Activated CD4-positive, CD25-positive, alpha-beta regulatory T cell treated with anti-CD3 and anti-CD28 coated beads, Interleukin-2, amount 50 U/mL, for 72 hours (primary cell): ENCODE data around the gene SIDT2.
"Not testable (repeated sequence)": the region's sequence is repeated elsewhere in the genome, so short reads cannot be mapped to it uniquely, and the experiment has no call there.

ENCODE experiments used
- DNase-seq: peaks from one replicate; pipeline ENCODE4 v3.0.0; 2021

The SIDT2 gene

DNA sequence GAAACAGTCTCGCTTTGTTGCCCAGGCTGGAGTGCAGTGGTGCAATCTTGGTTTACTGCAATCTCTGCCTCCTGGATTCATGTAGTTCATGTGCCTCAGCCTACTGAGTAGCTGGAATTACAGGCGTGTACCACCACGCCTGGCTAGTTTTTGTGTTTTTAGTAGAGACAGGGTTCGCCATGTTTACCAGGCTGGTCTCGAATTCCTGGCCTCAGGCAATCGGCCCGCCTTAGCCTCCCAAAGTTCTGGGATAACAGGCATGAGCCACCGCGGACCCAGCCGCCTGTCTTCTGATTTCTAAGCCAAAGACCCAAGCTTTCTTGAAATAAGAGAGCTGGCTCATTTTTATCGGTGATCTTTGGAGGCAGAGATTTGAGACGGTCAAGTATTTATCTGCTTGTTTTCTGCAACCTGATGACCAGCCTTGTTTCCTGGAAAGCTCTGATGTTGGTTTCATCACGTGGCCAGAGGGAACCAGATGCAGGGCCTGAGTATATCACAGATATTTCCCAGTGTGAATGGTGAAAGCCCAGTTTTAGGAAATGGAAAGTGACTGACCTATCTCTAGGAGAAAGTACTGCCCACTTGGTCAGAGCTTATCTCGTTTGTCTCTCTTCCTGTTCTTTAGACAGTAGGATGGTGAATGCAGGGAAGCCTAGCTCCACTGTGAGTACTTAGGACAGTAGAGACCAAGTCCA, 5.7 kb upstream of the SIDT2 start:
- DNase-seq = no peak

- no peak for DNase-seq
Observed at GRCh38 chr11:117175104-117175503, 3.4 kb upstream of the SIDT2 start.

- no peak for DNase-seq
Observed at GRCh38 chr11:117175781-117176180, 2.8 kb upstream of the SIDT2 start.

- DNase-seq = no peak
Observed at GRCh38 chr11:117176186-117176585, 2.4 kb upstream of the SIDT2 start.

- DNase-seq = no peak
Observed at GRCh38 chr11:117177534-117178209, 871 bp upstream of the SIDT2 start.

DNA sequence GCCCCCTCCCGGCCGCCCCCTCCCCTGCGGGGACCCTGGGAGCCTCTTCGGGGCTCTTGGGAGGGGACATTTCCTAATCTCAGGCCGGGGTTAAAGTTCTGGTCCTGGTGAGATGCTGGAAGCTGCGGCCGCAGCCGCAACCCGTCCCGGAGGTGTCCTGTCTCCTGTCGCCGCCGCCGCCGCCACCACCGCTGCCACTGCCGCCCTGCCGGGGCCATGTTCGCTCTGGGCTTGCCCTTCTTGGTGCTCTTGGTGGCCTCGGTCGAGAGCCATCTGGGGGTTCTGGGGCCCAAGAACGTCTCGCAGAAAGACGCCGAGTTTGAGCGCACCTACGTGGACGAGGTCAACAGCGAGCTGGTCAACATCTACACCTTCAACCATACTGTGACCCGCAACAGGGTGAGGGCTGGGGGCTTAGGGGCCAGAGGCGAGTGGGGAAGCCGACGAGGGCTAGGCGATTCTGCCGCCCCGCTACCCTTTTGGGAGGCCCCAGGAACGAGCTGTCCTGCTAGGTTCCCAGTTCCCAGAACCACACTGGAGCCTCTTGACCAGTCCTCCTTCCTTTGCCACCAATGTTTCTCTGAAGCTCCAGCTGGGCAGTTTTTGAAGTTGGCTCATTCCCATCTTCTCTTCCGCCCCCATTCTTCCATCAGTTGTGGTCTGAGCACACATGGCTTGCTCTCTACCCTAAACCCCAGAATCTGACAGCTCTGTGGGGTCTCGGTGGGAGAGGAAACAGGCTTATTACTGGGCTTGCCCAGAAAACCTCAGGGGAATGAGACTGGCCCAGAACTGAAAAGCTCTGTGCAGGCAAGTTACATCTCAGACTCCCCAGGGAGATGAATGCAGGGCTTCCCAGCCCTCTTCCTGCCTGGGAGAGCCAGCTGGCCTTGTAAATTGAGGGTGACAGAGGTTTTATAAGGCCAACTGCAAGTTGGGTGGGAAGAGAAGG, 781 bp downstream of the SIDT2 start:
- peak; percentile 61 for DNase-seq

- no peak for DNase-seq
Observed at GRCh38 chr11:117180020-117180419, 1.5 kb downstream of the SIDT2 start.

- DNase-seq = peak; percentile 34
Observed at GRCh38 chr11:117180661-117181585, 2.4 kb downstream of the SIDT2 start.

DNA sequence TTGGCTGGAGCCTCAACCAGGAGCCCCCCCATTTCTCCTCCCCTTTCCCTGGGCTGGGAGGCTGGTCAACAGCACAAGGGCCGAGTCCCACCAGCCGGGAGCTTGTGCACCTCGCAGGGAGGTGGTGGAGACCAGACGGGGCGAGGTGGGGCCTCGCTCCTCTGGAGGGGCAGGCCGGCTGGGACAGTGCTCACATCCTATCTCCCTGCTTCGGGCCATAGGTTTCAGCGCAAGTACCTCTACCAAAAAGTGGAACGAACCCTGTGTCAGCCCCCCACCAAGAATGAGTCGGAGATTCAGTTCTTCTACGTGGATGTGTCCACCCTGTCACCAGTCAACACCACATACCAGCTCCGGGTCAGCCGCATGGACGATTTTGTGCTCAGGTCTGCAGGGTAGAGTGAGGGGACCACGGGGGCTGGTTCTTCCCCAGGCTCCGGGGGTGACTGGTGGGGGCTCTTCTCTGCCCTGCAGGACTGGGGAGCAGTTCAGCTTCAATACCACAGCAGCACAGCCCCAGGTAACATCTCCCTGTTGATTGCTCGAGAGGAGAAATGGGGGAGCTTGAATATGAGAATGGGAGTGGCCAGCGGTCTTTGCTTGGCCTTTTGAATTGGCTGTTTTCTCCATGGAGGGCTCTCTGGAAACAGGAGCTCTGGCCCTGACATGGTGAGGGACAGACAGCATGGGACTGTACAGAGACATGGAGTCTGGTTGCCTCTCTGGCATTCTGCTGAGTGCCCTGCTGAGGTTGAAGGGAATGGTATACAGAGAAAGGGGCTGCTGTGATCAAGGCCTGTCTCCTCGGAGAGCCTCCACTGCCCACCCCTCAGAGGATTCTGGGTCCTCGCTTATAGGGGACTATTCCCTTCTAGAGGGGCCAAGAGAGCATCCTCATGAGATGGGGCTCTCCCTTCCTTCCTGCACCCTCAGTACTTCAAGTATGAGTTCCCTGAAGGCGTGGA, 3.3 kb downstream of the SIDT2 start:
- DNase-seq = no peak

DNA sequence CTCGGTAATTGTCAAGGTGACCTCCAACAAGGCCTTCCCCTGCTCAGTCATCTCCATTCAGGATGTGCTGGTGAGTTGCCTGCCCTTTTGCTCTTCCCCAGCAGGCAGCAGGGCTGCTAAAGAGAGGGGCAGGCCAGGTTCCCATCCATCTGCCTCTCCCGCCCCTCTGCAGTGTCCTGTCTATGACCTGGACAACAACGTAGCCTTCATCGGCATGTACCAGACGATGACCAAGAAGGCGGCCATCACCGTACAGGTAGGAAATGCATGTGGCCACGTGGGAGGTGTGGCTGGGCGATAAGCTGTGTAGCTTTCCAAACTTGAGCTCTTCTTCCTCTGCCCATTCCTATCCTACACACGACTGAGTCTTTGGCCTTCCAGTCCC, 4.0 kb downstream of the SIDT2 start:
- no peak for DNase-seq

DNA sequence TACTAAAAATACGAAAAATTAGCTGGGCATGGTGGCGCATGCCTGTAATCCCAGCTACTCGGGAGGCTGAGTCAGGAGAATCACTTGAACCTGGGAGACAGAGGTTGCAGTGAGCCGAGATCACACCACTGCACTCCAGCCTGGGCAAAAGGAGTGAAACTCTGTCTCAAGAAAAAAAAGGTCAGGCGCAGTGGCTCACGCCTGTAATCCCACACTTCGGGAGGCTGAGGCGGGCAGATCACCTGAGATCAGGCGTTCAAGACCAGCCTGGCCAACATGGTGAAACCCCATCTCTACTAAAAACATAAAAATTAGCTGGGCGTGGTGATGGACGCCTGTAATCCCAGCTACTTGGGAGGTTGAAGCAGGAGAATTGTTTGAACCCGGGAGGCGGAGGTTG, 4.6 kb downstream of the SIDT2 start:
- not testable (repeated sequence) for DNase-seq

GRCh38 chr11:117183724-117184349, 5.3 kb downstream of the SIDT2 start:
- no peak for DNase-seq

DNA sequence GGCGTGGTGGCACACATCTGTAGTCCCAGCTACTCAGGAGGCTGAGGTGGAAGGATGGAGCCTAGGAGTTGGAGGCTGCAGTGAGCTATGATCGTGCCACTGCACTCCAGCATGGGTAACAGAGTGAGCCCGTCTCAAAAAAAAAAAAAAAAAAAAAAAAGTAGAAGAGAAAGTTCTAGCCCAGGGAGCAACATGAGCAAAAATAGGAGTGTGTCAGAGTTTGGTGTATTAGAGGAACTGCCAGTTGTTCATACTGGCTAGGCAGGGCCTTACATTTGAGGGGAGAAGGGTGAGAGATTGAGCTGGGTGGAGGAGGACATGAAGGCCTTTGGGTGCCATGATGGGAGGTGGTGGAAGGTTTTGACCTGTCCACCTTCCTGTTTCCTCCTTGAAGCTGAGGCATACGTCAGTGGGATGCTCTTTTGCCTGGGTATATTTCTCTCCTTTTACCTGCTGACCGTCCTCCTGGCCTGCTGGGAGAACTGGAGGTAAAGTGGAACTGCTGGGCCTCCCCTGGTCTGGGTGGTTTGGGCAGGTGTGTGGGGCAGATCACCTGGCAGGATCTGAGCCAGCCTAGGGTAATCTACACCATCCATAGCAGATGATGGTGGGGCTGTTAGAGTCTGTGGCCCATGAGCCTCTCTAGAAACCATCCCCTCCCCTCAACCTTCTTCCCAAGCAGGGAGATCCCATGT, 7.3 kb downstream of the SIDT2 start:
- peak; percentile 11 for DNase-seq

DNA sequence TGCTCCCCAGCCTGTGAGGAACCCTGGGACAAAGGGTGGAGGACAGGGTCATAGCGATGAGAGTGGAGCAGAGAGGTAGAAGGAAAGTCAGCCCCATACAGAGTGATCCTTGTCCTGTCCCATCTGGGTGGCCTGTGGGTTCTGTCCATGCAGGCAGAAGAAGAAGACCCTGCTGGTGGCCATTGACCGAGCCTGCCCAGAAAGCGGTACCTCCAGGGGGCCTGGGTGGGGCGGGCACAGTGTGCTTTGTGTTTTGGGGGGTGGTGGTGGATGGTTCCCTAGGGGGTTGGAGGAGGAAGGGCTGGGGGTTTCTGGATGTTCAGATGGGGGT, 7.9 kb downstream of the SIDT2 start:
- peak; percentile 17 for DNase-seq

GRCh38 chr11:117187007-117187406, 8.5 kb downstream of the SIDT2 start:
- DNase-seq = peak; percentile 13

- peak; percentile 17 for DNase-seq
Observed at GRCh38 chr11:117187428-117187798, 8.9 kb downstream of the SIDT2 start.

- DNase-seq = peak; percentile 21
Observed at GRCh38 chr11:117187799-117188481, 9.4 kb downstream of the SIDT2 start.

- DNase-seq = peak; percentile 26
Observed at GRCh38 chr11:117188620-117189081, 10.1 kb downstream of the SIDT2 start.

DNA sequence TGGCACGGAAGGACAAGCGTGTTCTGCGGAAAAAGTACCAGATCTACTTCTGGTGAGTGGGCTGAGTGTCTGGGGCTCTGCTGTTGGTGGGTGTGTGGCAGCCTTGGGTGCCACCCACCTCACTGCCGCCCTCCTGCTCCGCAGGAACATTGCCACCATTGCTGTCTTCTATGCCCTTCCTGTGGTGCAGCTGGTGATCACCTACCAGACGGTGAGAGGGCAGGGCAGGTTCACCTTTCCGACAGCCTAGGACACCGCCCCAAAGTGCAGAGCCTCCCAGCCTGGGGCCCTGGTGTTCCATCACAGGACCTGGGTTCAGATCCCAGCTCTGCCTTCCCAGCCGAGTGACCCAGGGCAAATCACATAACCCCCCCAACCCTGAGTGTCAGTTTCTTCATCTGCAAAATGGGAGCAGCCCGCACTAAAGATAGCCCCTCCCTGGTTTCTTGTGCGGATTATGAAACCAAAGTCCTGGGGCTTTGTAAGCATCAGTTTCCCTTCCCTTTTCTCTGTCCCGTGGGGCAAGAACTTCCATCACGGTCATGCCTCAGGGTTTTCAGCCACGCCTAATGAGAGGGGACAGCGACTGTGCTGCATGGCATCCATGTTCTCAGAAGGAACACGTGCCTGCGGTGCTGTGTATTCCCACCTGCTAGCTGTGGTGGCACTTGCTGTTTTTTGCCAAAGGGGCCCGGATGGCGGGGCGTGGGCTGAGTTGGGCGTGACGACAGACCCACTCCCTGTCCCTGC, 10.8 kb downstream of the SIDT2 start:
- DNase-seq = peak; percentile 26
